KMS-11 (cell line): ENCODE results near the gene ACTN4.

Experiments
- H2AFZ ChIP-seq: fragments of 200-600 bp; sonication (generic); 2 replicates; pipeline ENCODE4 v1.6.1; 2016; ENCODE audit warnings: antibody characterized with exemption, mixed run types, low read depth
- H3K27ac ChIP-seq: fragments of 200-600 bp; sonication (generic); 2 replicates; pipeline ENCODE4 v1.6.1; 2016; ENCODE audit warnings: mild to moderate bottlenecking, mixed run types
- H3K27me3 ChIP-seq: fragments of 200-600 bp; sonication (generic); 2 replicates; pipeline ENCODE4 v1.6.1; 2017; ENCODE audit warnings: mild to moderate bottlenecking, low read depth, mixed run types, moderate library complexity; ENCODE audit not compliant: insufficient read depth
- H3K36me3 ChIP-seq: fragments of 200-600 bp; sonication (generic); 2 replicates; pipeline ENCODE4 v1.6.1; 2017; ENCODE audit warnings: mild to moderate bottlenecking, mixed run types; ENCODE audit not compliant: insufficient read depth
- H3K4me1 ChIP-seq: fragments of 200-600 bp; sonication (generic); 2 replicates; pipeline ENCODE4 v1.6.1; 2016; ENCODE audit warnings: mild to moderate bottlenecking, low read depth, mixed run types; ENCODE audit not compliant: poor library complexity, severe bottlenecking
- H3K4me2 ChIP-seq: fragments of 200-600 bp; sonication (generic); 2 replicates; pipeline ENCODE4 v1.7.0; 2016; ENCODE audit warnings: mild to moderate bottlenecking, mixed run types
- H3K4me3 ChIP-seq: fragments of 200-600 bp; sonication (generic); IDR thresholded peaks from 2 replicates; pipeline ENCODE4 v1.6.1; 2017; ENCODE audit warnings: low read depth, low read length, mixed read lengths; ENCODE audit not compliant: insufficient read depth
- H3K79me2 ChIP-seq: fragments of 200-600 bp; sonication (generic); 2 replicates; pipeline ENCODE4 v1.6.1; 2016; ENCODE audit warnings: low read depth, mixed run types; ENCODE audit not compliant: insufficient read depth
- H3K9ac ChIP-seq: fragments of 200-600 bp; sonication (generic); 2 replicates; pipeline ENCODE4 v1.6.1; 2016; ENCODE audit warnings: mild to moderate bottlenecking, mixed run types
- H4K20me1 ChIP-seq: fragments of 200-600 bp; sonication (generic); 2 replicates; pipeline ENCODE4 v1.6.1; 2016; ENCODE audit warnings: mild to moderate bottlenecking, mixed run types; ENCODE audit not compliant: insufficient read depth
- TF ChIP-seq, protein P1 (sequence below): fragments of 200-600 bp; sonication (generic); conservative IDR thresholded peaks from 2 replicates; pipeline ENCODE4 v1.6.1; 2017; ENCODE audit warnings: low read depth, mild to moderate bottlenecking, antibody characterized with exemption, low read length, moderate library complexity, mixed read lengths

The ACTN4 gene

GRCh38 chr19:38727306-38727867 lies 79.9 kb downstream of the ACTN4 start:
- no peaks in the 10 kb centered on the region for H3K4me1 ChIP-seq
- H3K27ac ChIP-seq = no peak overlapping the region
- no peak overlapping the region for H2AFZ ChIP-seq
- H3K9ac ChIP-seq = no peak overlapping the region
- no peaks in the 10 kb centered on the region for H3K79me2 ChIP-seq
- no peaks in the 10 kb centered on the region for H3K27me3 ChIP-seq
- no peaks in the 10 kb centered on the region for H4K20me1 ChIP-seq
- H3K4me2 ChIP-seq = no peak overlapping the region
- H3K4me3 ChIP-seq = no peak overlapping the region
- TF ChIP-seq, protein P1, sequence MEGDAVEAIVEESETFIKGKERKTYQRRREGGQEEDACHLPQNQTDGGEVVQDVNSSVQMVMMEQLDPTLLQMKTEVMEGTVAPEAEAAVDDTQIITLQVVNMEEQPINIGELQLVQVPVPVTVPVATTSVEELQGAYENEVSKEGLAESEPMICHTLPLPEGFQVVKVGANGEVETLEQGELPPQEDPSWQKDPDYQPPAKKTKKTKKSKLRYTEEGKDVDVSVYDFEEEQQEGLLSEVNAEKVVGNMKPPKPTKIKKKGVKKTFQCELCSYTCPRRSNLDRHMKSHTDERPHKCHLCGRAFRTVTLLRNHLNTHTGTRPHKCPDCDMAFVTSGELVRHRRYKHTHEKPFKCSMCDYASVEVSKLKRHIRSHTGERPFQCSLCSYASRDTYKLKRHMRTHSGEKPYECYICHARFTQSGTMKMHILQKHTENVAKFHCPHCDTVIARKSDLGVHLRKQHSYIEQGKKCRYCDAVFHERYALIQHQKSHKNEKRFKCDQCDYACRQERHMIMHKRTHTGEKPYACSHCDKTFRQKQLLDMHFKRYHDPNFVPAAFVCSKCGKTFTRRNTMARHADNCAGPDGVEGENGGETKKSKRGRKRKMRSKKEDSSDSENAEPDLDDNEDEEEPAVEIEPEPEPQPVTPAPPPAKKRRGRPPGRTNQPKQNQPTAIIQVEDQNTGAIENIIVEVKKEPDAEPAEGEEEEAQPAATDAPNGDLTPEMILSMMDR = no peak
- no peaks in the 10 kb centered on the region for H3K36me3 ChIP-seq

GRCh38 chr19:38727868-38728660 lies 80.6 kb downstream of the ACTN4 start:
- H3K79me2 ChIP-seq = no peaks in the 10 kb centered on the region
- TF ChIP-seq, protein P1 = no peak
- H3K4me2 ChIP-seq = no peak overlapping the region
- H3K4me1 ChIP-seq = no peaks in the 10 kb centered on the region
- no peak overlapping the region for H3K9ac ChIP-seq
- no peak overlapping the region for H3K4me3 ChIP-seq
- H3K27me3 ChIP-seq = no peaks in the 10 kb centered on the region
- H3K27ac ChIP-seq = no peak overlapping the region
- no peak overlapping the region for H2AFZ ChIP-seq
- H4K20me1 ChIP-seq = no peaks in the 10 kb centered on the region
- no peaks in the 10 kb centered on the region for H3K36me3 ChIP-seq

GRCh38 chr19:38728752-38729541 lies 81.5 kb downstream of the ACTN4 start:
- no peaks in the 10 kb centered on the region for H3K27me3 ChIP-seq
- H3K9ac ChIP-seq = no peak overlapping the region
- no peaks in the 10 kb centered on the region for H3K36me3 ChIP-seq
- H3K4me1 ChIP-seq = peaks cover 7% of the 10 kb centered on the region
- no peaks in the 10 kb centered on the region for H4K20me1 ChIP-seq
- H3K27ac ChIP-seq = no peak overlapping the region
- TF ChIP-seq, protein P1 = no peak
- H3K4me3 ChIP-seq = no peak overlapping the region
- no peak overlapping the region for H3K4me2 ChIP-seq
- no peak overlapping the region for H2AFZ ChIP-seq
- H3K79me2 ChIP-seq = no peaks in the 10 kb centered on the region

GRCh38 chr19:38729653-38730469 lies 82.4 kb downstream of the ACTN4 start:
- H4K20me1 ChIP-seq = no peaks in the 10 kb centered on the region
- no peaks in the 10 kb centered on the region for H3K36me3 ChIP-seq
- H3K79me2 ChIP-seq = no peaks in the 10 kb centered on the region
- TF ChIP-seq, protein P1 = peak; percentile 86
- H2AFZ ChIP-seq = no peak overlapping the region
- H3K4me2 ChIP-seq = no peak overlapping the region
- H3K4me3 ChIP-seq = no peak overlapping the region
- no peaks in the 10 kb centered on the region for H3K27me3 ChIP-seq
- H3K27ac ChIP-seq = no peak overlapping the region
- H3K9ac ChIP-seq = no peak overlapping the region
- peaks cover 16% of the 10 kb centered on the region for H3K4me1 ChIP-seq
